CD4-positive, alpha-beta T cell (primary cell): ENCODE measurements around the gene RC3H2. TPM values are rescaled to one million over a fixed set of nuclear protein-coding genes. Genes with fewer than 3 reads are reported as not detected.
"Not testable (repeated sequence)": the region's sequence is repeated elsewhere in the genome, so short reads cannot be mapped to it uniquely, and the experiment has no call there.

Experiments
- ATAC-seq: fragments of 200-7000 bp; cut with Tn5 transposase; one replicate; pipeline ENCODE4 v1.10.0; 2022; ENCODE audit warnings: mild to moderate bottlenecking; ENCODE audit not compliant: poor library complexity
- CTCF ChIA-PET: fragments of 350-600 bp; sonication (Branson Sonifier 250); formaldehyde crosslinking; loops from one replicate; lab custom pipeline; 2021; ENCODE audit warnings: antibody characterized with exemption, inconsistent platforms; lab: Charles Lee
- POLR2A ChIA-PET: fragments of 350-600 bp; sonication (Branson Sonifier 250); formaldehyde crosslinking; loops from one replicate; lab custom pipeline; 2021; ENCODE audit warnings: antibody characterized with exemption, inconsistent platforms; lab: Charles Lee
- DNase-seq, 14 experiments: peaks; one replicate each; pipeline ENCODE4 v3.0.0-alpha.2; 2013 to 2020; ENCODE audit warnings: mixed read lengths in 2 of 14
- H3K27ac ChIP-seq, 2 donors: one replicate each; pipeline versions ENCODE4 v1.5.1 to v1.7.0; 2013; ENCODE audit warnings: low read length in 2 of 2, low read depth in 1 of 2, mild to moderate bottlenecking in 1 of 2
- H3K27me3 ChIP-seq, 2 experiments: 1 replicate in 1 of 2; 2 replicates in 1 of 2; pipeline versions ENCODE4 v1.6.1 to v1.7.0; 2013; ENCODE audit warnings: low read length in 2 of 2, control low read depth in 1 of 2, mild to moderate bottlenecking in 1 of 2, moderate library complexity in 1 of 2; ENCODE audit not compliant: insufficient read depth in 2 of 2, control insufficient read depth in 1 of 2
- H3K36me3 ChIP-seq: one replicate; pipeline ENCODE4 v1.6.1; 2013; ENCODE audit warnings: low read length, control low read depth; ENCODE audit not compliant: insufficient read depth
- H3K4me1 ChIP-seq: one replicate; pipeline ENCODE4 v1.6.1; 2013; ENCODE audit warnings: low read length, control low read depth; ENCODE audit not compliant: insufficient read depth
- H3K4me3 ChIP-seq: one replicate; pipeline ENCODE4 v1.5.1; 2013; ENCODE audit warnings: mild to moderate bottlenecking, low read length, moderate library complexity
- H3K9me3 ChIP-seq, 2 experiments: 1 replicate in 1 of 2; 2 replicates in 1 of 2; pipeline versions ENCODE4 v1.6.1 to v1.7.0; 2013; ENCODE audit warnings: low read length in 2 of 2, mild to moderate bottlenecking in 2 of 2, control low read depth in 1 of 2, moderate library complexity in 1 of 2; ENCODE audit not compliant: control insufficient read depth in 1 of 2, insufficient read depth in 1 of 2
- H3K27ac Mint-ChIP-seq: one replicate; pipeline ENCODE4 v1.8.0; 2020; ENCODE audit warnings: mixed read lengths
- H3K27me3 Mint-ChIP-seq: one replicate; pipeline ENCODE4 v1.8.0; 2021; ENCODE audit warnings: mixed read lengths
- H3K36me3 Mint-ChIP-seq: one replicate; pipeline ENCODE4 v1.8.0; 2021; ENCODE audit warnings: low read depth, mixed read lengths
- H3K4me1 Mint-ChIP-seq: one replicate; pipeline ENCODE4 v1.8.0; 2021; ENCODE audit warnings: low read depth, mixed read lengths
- H3K4me3 Mint-ChIP-seq: one replicate; pipeline ENCODE4 v1.8.0; 2020; ENCODE audit warnings: mild to moderate bottlenecking, mixed read lengths
- H3K9me3 Mint-ChIP-seq: one replicate; pipeline ENCODE4 v1.8.0; 2020; ENCODE audit warnings: mixed read lengths
- CTCF ChIP-seq: fragments of 200-600 bp; IDR thresholded peaks from one replicate; pipeline ENCODE4 v1.8.0; 2022; ENCODE audit warnings: antibody characterized with exemption, mild to moderate bottlenecking
- intact Hi-C, 2 experiments: fragments of 100-400 bp; cut with DNase I in 1 of 2; cut with micrococcal nuclease in 1 of 2; formaldehyde crosslinking; loops; one replicate each; pipeline versions ENCODE4 v1.15.1 to v1.9.0; 2023 to 2025; cut with DNase I, micrococcal nuclease
- total RNA-seq, 174 experiments: library from RNA in 2 of 174; stranded (reverse) in 2 of 174; gene quantifications; one replicate each; pipeline ENCODE4 v1.2.3 and lab custom pipeline; 2021 to 2026

RC3H2 gene
- total RNA-seq, 2 experiments from 2014 or later: 85.2 to 86.8 TPM

- no peaks in the 10 kb centered on the region for H3K4me1 Mint-ChIP-seq
- CTCF ChIA-PET: no interaction called here
- H3K36me3 ChIP-seq: peaks cover 90% of the 10 kb centered on the region
- no peaks in the 10 kb centered on the region for H3K9me3 Mint-ChIP-seq
- intact Hi-C loops: no loop called here
- DNase-seq: no peak
- TF ChIP-seq CTCF: no peak
- POLR2A ChIA-PET: no interaction called here
- H3K4me3 Mint-ChIP-seq: no peak overlapping the region
- H3K4me3 ChIP-seq: no peak overlapping the region
- ATAC-seq: no peak
- H3K9me3 ChIP-seq: no peaks in the 10 kb centered on the region
- no peaks in the 10 kb centered on the region for H3K4me1 ChIP-seq
- peak overlapping the region; percentile 15 for H3K27ac Mint-ChIP-seq
- no peaks in the 10 kb centered on the region for H3K27me3 ChIP-seq
- peaks cover 88% of the 10 kb centered on the region for H3K36me3 Mint-ChIP-seq
- no peak overlapping the region for H3K27ac ChIP-seq
- H3K27me3 Mint-ChIP-seq: no peaks in the 10 kb centered on the region
Measured at GRCh38 chr9:122875523-122875922, 29.6 kb downstream of the RC3H2 start.

- H3K9me3 ChIP-seq, intact Hi-C loops, H3K27me3 Mint-ChIP-seq, H3K4me3 ChIP-seq, H3K4me1 Mint-ChIP-seq, ATAC-seq, DNase-seq, H3K9me3 Mint-ChIP-seq, H3K27ac ChIP-seq, H3K4me1 ChIP-seq, POLR2A ChIA-PET, H3K27ac Mint-ChIP-seq, H3K4me3 Mint-ChIP-seq, H3K27me3 ChIP-seq, CTCF ChIA-PET: not testable (repeated sequence)
- peaks cover 42% of the 10 kb centered on the region for H3K36me3 ChIP-seq
- peaks cover 58% of the 10 kb centered on the region for H3K36me3 Mint-ChIP-seq
Measured at GRCh38 chr9:122867276-122867675, 37.9 kb downstream of the RC3H2 start.

- no peak overlapping the region for H3K27ac ChIP-seq
- peaks cover 33% of the 10 kb centered on the region for H3K36me3 ChIP-seq
- H3K9me3 Mint-ChIP-seq: no peaks in the 10 kb centered on the region
- ChIA-PET POLR2A (no interaction called here), CTCF (no interaction called here)
- TF ChIP-seq CTCF: no peak
- H3K27me3 Mint-ChIP-seq: no peaks in the 10 kb centered on the region
- H3K27ac Mint-ChIP-seq: no peak overlapping the region
- intact Hi-C loops: no loop called here
- no peaks in the 10 kb centered on the region for H3K4me1 ChIP-seq
- DNase-seq (no peak), ATAC-seq (no peak)
- no peak overlapping the region for H3K4me3 Mint-ChIP-seq
- H3K4me1 Mint-ChIP-seq: no peaks in the 10 kb centered on the region
- no peaks in the 10 kb centered on the region for H3K9me3 ChIP-seq
- H3K27me3 ChIP-seq: no peaks in the 10 kb centered on the region
- H3K4me3 ChIP-seq: no peak overlapping the region
- peaks cover 52% of the 10 kb centered on the region for H3K36me3 Mint-ChIP-seq
Measured at GRCh38 chr9:122866079-122866478, 39.1 kb downstream of the RC3H2 start.

- no peak overlapping the region for H3K4me3 Mint-ChIP-seq
- peaks cover 44% of the 10 kb centered on the region for H3K36me3 Mint-ChIP-seq
- H3K27me3 ChIP-seq: no peaks in the 10 kb centered on the region
- DNase-seq: no peak
- no peak overlapping the region for H3K27ac ChIP-seq
- no peak for TF ChIP-seq CTCF
- no peaks in the 10 kb centered on the region for H3K4me1 Mint-ChIP-seq
- H3K27me3 Mint-ChIP-seq: no peaks in the 10 kb centered on the region
- no peak for ATAC-seq
- no peaks in the 10 kb centered on the region for H3K4me1 ChIP-seq
- no peaks in the 10 kb centered on the region for H3K9me3 ChIP-seq
- peak overlapping the region; percentile 12 for H3K27ac Mint-ChIP-seq
- CTCF ChIA-PET: no interaction called here
- peaks cover 26% of the 10 kb centered on the region for H3K36me3 ChIP-seq
- POLR2A ChIA-PET: interaction anchor here (2.0 kb wide), 1 partner anchor 29 kb away, joined by 4 read pairs; no protein-coding TSS in a partner anchor
- no peak overlapping the region for H3K4me3 ChIP-seq
- intact Hi-C loops: no loop called here
- no peaks in the 10 kb centered on the region for H3K9me3 Mint-ChIP-seq
Measured at GRCh38 chr9:122865300-122865699, 39.9 kb downstream of the RC3H2 start.
